ENCODE results near the gene PYGM. TPM values are rescaled to one million over a fixed set of nuclear protein-coding genes. Genes with fewer than 3 reads are reported as not detected.

The PYGM gene
- total RNA-seq, 1 experiment from 2014 or later = 1.4 TPM

GRCh38 chr11:64763526-64764039 is 3.8 kb upstream of the PYGM start:
- Histone ChIP-seq H3K4me3 (ENCODE audit: low read depth, low read length) (no peak overlapping the region), H3K9me3 (no peaks in the 10 kb centered on the region), H3K36me3 (ENCODE audit: control insufficient read depth, insufficient read depth, low read length) (peaks cover 25% of the 10 kb centered on the region), H3K4me1 (no peaks in the 10 kb centered on the region), H3K27me3 (replicated peaks; ENCODE audit: control insufficient read depth, insufficient read depth, low read length) (no peaks in the 10 kb centered on the region)
- CTCF ChIA-PET = interaction anchor here (0.6 kb wide), 1 partner anchor 348 kb away, joined by 3 read pairs; the partner anchor contains the start of gene TM7SF2
- no TSS peak for BruUV-seq (replicated peaks)
- Mint-ChIP-seq H3K9me3 (ENCODE audit: unreplicated experiment) (no peaks in the 10 kb centered on the region), H3K4me1 (ENCODE audit: low read depth, unreplicated experiment) (no peaks in the 10 kb centered on the region), H3K27me3 (ENCODE audit: insufficient read depth, unreplicated experiment) (no peaks in the 10 kb centered on the region), H3K27ac (ENCODE audit: unreplicated experiment) (no peak overlapping the region), H3K4me3 (ENCODE audit: unreplicated experiment) (no peak overlapping the region), H3K36me3 (ENCODE audit: insufficient read depth, unreplicated experiment) (peaks cover 100% of the 10 kb centered on the region)
- intact Hi-C loops (cut with micrococcal nuclease; ENCODE audit: unreplicated experiment) = no loop called here
- TF ChIP-seq CTCF (IDR thresholded peaks at IDR 0.05; ENCODE audit: insufficient read depth in 1 of 2, low read depth in 1 of 2, low read length in 1 of 2, severe bottlenecking in 1 of 2, unreplicated experiment in 1 of 2) = no peak
- POLR2A ChIA-PET = interaction anchor here (1.4 kb wide), 1 partner anchor 15 kb away, joined by 5 read pairs; the partner anchor contains the start of gene SF1
- DNase-seq = peak in 1 of 2 experiments; percentile 20

GRCh38 chr11:64762674-64763525 is 3.1 kb upstream of the PYGM start:
- POLR2A ChIA-PET = interaction anchor here (0.5 to 1.4 kb wide), 3 partner anchors 16 to 513 kb away, joined by 4 to 5 read pairs (median 5); partner anchors contain the start of gene SF1

More at GRCh38 chr11:64762674-64763525, 3.1 kb upstream of the PYGM start:
- H3K36me3 Mint-ChIP-seq (ENCODE audit: insufficient read depth, unreplicated experiment) = peaks cover 98% of the 10 kb centered on the region
- no peak for TF ChIP-seq CTCF (IDR thresholded peaks at IDR 0.05; ENCODE audit: insufficient read depth in 1 of 2, low read depth in 1 of 2, low read length in 1 of 2, severe bottlenecking in 1 of 2, unreplicated experiment in 1 of 2)
- peak overlapping the region; percentile 53 for H3K27ac Mint-ChIP-seq (ENCODE audit: unreplicated experiment)
- H3K4me1 ChIP-seq = no peaks in the 10 kb centered on the region
- intact Hi-C loops (cut with micrococcal nuclease; ENCODE audit: unreplicated experiment) = no loop called here
- H3K4me3 ChIP-seq (ENCODE audit: low read depth, low read length) = no peak overlapping the region
- DNase-seq = peak in 1 of 2 experiments; percentile 32
- no TSS peak for BruUV-seq (replicated peaks)
- CTCF ChIA-PET = no interaction called here
- H3K4me3 Mint-ChIP-seq (ENCODE audit: unreplicated experiment) = no peak overlapping the region
- H3K36me3 ChIP-seq (ENCODE audit: control insufficient read depth, insufficient read depth, low read length) = peaks cover 20% of the 10 kb centered on the region
- H3K27me3 ChIP-seq (replicated peaks; ENCODE audit: control insufficient read depth, insufficient read depth, low read length) = no peaks in the 10 kb centered on the region
- H3K9me3 Mint-ChIP-seq (ENCODE audit: unreplicated experiment) = no peaks in the 10 kb centered on the region
- H3K4me1 Mint-ChIP-seq (ENCODE audit: low read depth, unreplicated experiment) = no peaks in the 10 kb centered on the region
- H3K27me3 Mint-ChIP-seq (ENCODE audit: insufficient read depth, unreplicated experiment) = no peaks in the 10 kb centered on the region
- no peaks in the 10 kb centered on the region for H3K9me3 ChIP-seq

Measured in Caco-2 (cell line).